ENCODE data around the gene GUSB.
"Not testable (repeated sequence)": the region's sequence is repeated elsewhere in the genome, so short reads cannot be mapped to it uniquely, and the experiment has no call there.

The GUSB gene

DNA sequence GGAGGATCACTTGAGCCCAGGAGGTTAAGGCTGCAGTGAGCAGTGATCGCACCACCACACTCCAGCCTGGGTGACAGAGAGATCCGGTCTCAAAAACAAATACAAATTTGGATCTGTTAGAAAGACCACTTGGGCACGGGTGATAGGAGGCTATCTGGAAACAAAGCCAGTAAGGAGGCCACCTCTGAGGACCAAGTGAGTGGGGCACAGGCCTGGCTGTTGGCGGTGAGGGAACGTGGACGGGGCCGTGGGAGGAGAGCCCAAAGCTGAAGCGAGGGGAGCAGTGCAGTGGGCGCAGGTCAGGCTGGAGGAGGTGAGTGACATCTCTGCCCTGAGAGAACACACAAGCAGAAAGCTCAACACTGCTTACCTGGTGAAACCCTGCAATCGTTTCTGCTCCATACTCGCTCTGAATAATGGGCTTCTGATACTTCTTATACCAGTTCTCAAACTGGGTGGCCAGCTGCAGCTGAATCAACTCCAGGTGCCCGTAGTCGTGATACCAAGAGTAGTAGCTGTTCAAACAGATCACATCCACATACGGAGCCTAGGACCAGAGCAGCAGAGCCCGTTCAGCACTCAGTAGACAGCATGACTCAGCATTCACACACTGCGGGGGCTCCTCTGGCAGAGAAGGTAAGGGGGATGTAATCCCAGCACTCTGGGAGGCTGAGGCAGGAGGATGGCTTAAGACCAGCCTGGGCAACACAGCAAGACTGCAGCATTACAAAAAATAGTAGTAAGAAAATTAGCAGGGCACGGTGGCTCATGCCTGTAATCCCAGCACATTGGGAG lies 14.5 kb downstream of the GUSB start:
- Histone ChIP-seq H3K27ac (ENCODE audit: low read depth, low read length) (no peak overlapping the region), H4K20me1 (ENCODE audit: control insufficient read depth, insufficient read depth, low read depth, low read length) (no peaks in the 10 kb centered on the region), H3K9me3 (ENCODE audit: control insufficient read depth, insufficient read depth, low read length) (no peaks in the 10 kb centered on the region), H3K9me2 (replicated peaks; ENCODE audit: control insufficient read depth, low read length) (no peaks in the 10 kb centered on the region), H3K79me2 (ENCODE audit: control insufficient read depth, low read length) (no peaks in the 10 kb centered on the region), H3K27me3 (ENCODE audit: control insufficient read depth, low read length) (no peaks in the 10 kb centered on the region), H3K36me3 (ENCODE audit: control insufficient read depth, low read length) (peaks cover 94% of the 10 kb centered on the region), H3F3A (ENCODE audit: control insufficient read depth, insufficient read depth) (no peaks in the 10 kb centered on the region; the same call in 1 of the 2 replicates), H3K4me1 (ENCODE audit: control insufficient read depth, low read length) (no peaks in the 10 kb centered on the region), H3K4me2 (ENCODE audit: low read length) (no peak overlapping the region), H3K4me3 (ENCODE audit: low read length) (no peak overlapping the region)
- TF ChIP-seq EZH2phosphoT487 (IDR thresholded peaks at IDR 0.05; ENCODE audit: borderline replicate concordance, low read length) = no peak
- no peak for TF ChIP-seq CTCF (IDR thresholded peaks at IDR 0.05; ENCODE audit: low read depth, low read length, poor library complexity, severe bottlenecking)

DNA sequence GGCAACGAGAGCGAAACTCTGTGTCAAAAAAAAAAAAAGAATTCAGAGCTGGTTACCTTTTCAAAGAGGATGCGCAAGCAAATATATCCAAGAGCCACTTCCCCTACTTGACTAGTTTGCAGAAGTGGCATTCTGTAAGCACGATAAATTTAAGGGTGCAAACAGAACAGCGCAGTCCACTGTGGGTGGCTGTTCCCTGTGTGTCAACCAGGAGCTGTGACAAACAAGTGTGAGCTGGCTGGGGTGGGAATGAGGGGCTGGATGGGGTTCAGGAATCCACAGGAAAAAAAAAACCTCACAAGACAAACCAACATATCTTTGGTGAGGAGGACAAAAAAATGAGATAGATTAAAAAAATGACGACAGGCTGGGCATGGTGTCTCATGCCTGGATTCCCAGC lies 15.9 kb downstream of the GUSB start:
- H3F3A ChIP-seq (ENCODE audit: control insufficient read depth, insufficient read depth) = no peaks in the 10 kb centered on the region; the same call in 1 of the 2 replicates
- H3K79me2 ChIP-seq (ENCODE audit: control insufficient read depth, low read length) = no peaks in the 10 kb centered on the region
- no peaks in the 10 kb centered on the region for H3K27me3 ChIP-seq (ENCODE audit: control insufficient read depth, low read length)
- H4K20me1 ChIP-seq (ENCODE audit: control insufficient read depth, insufficient read depth, low read depth, low read length) = no peaks in the 10 kb centered on the region
- no peak overlapping the region for H3K27ac ChIP-seq (ENCODE audit: low read depth, low read length)
- H3K4me2 ChIP-seq (ENCODE audit: low read length) = no peak overlapping the region
- peaks cover 94% of the 10 kb centered on the region for H3K36me3 ChIP-seq (ENCODE audit: control insufficient read depth, low read length)
- no peaks in the 10 kb centered on the region for H3K9me2 ChIP-seq (replicated peaks; ENCODE audit: control insufficient read depth, low read length)
- H3K4me1 ChIP-seq (ENCODE audit: control insufficient read depth, low read length) = no peaks in the 10 kb centered on the region
- no peaks in the 10 kb centered on the region for H3K9me3 ChIP-seq (ENCODE audit: control insufficient read depth, insufficient read depth, low read length)
- TF ChIP-seq CTCF (IDR thresholded peaks at IDR 0.05; ENCODE audit: low read depth, low read length, poor library complexity, severe bottlenecking) (no peak), EZH2phosphoT487 (IDR thresholded peaks at IDR 0.05; ENCODE audit: borderline replicate concordance, low read length) (no peak)
- H3K4me3 ChIP-seq (ENCODE audit: low read length) = no peak overlapping the region

- H3K27ac ChIP-seq (ENCODE audit: low read depth, low read length); H3K79me2 ChIP-seq (ENCODE audit: control insufficient read depth, low read length); H3K9me2 ChIP-seq (replicated peaks; ENCODE audit: control insufficient read depth, low read length); H3K4me3 ChIP-seq (ENCODE audit: low read length); H3K4me2 ChIP-seq (ENCODE audit: low read length); H3F3A ChIP-seq (ENCODE audit: control insufficient read depth, insufficient read depth); H3K27me3 ChIP-seq (ENCODE audit: control insufficient read depth, low read length); H3K4me1 ChIP-seq (ENCODE audit: control insufficient read depth, low read length); H4K20me1 ChIP-seq (ENCODE audit: control insufficient read depth, insufficient read depth, low read depth, low read length); H3K9me3 ChIP-seq (ENCODE audit: control insufficient read depth, insufficient read depth, low read length): not testable (repeated sequence)
- H3K36me3 ChIP-seq (ENCODE audit: control insufficient read depth, low read length) = peaks cover 94% of the 10 kb centered on the region
These were observed 17.3 kb downstream of the GUSB start for GRCh38 chr7:65964671-65965070.

DNA sequence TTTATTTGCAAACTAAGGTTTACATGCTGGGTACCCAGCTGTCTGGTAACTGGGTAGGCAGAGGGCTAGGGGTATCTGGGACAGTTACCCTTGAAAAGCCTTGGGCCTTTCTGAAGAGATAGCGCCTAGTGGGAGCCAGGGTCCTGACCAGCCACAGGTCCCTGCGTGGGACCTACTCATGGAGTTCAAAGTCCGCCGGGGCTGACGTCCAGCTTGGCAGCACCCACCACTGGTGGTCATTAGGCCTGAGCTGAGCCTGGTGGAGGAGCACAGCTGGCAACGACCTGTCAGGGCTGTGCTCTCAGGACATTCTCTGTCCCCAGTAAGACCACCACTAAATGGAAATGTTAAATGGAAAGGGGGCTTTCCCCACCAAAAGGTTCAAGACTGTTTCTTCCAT lies 20.0 kb downstream of the GUSB start:
- Histone ChIP-seq H3K27ac (ENCODE audit: low read depth, low read length) (no peak overlapping the region), H3K9me3 (ENCODE audit: control insufficient read depth, insufficient read depth, low read length) (no peaks in the 10 kb centered on the region), H3K4me2 (ENCODE audit: low read length) (no peak overlapping the region), H3K4me3 (ENCODE audit: low read length) (no peak overlapping the region), H3K27me3 (ENCODE audit: control insufficient read depth, low read length) (no peaks in the 10 kb centered on the region), H3K36me3 (ENCODE audit: control insufficient read depth, low read length) (peaks cover 91% of the 10 kb centered on the region), H3K79me2 (ENCODE audit: control insufficient read depth, low read length) (no peaks in the 10 kb centered on the region), H4K20me1 (ENCODE audit: control insufficient read depth, insufficient read depth, low read depth, low read length) (no peaks in the 10 kb centered on the region; the same call in 1 of the 2 replicates), H3K4me1 (ENCODE audit: control insufficient read depth, low read length) (no peaks in the 10 kb centered on the region), H3K9me2 (replicated peaks; ENCODE audit: control insufficient read depth, low read length) (no peaks in the 10 kb centered on the region), H3F3A (ENCODE audit: control insufficient read depth, insufficient read depth) (peaks cover 23% of the 10 kb centered on the region)
- TF ChIP-seq EZH2phosphoT487 (IDR thresholded peaks at IDR 0.05; ENCODE audit: borderline replicate concordance, low read length) = no peak
- no peak for TF ChIP-seq CTCF (IDR thresholded peaks at IDR 0.05; ENCODE audit: low read depth, low read length, poor library complexity, severe bottlenecking)
